H1 (cell line): ENCODE measurements around the gene BCL2. TPM values are rescaled to one million over a fixed set of nuclear protein-coding genes. Genes with fewer than 3 reads are reported as not detected.

Experiments used
- CTCF ChIA-PET: fragments of 300-600 bp; sonication (Branson Sonifier 250); formaldehyde crosslinking; loops from one replicate; lab custom pipeline; 2021; ENCODE audit not compliant: partially characterized antibody; lab: Charles Lee
- POLR2A ChIA-PET: fragments of 300-600 bp; sonication (Branson Sonifier 250); formaldehyde crosslinking; loops from one replicate; lab custom pipeline; 2021; ENCODE audit warnings: inconsistent platforms; ENCODE audit not compliant: partially characterized antibody; lab: Charles Lee
- DNase-seq, 2 experiments: peaks; one replicate each; pipeline versions ENCODE4 v3.0.0 to v3.0.0-alpha.2; 2010 to 2022; ENCODE audit warnings: low spot score in 2 of 2, low read depth in 1 of 2, mixed read lengths in 1 of 2
- FAIRE-seq: peaks from 2 replicates; lab custom pipeline; 2011; peaks lifted over from hg19 to GRCh38; lab: Jason Lieb, UNC
- H2AFZ ChIP-seq: 2 replicates; pipeline ENCODE4 v1.8.1; 2012; ENCODE audit warnings: low read length, inconsistent platforms
- H2AK5ac ChIP-seq: 2 replicates; pipeline ENCODE4 v1.6.1; 2013; ENCODE audit warnings: low read depth, low read length
- H2BK120ac ChIP-seq: replicated peaks from 2 replicates; pipeline ENCODE3; 2013; ENCODE audit warnings: low read depth, low read length, inconsistent platforms
- H2BK12ac ChIP-seq: 2 replicates; pipeline ENCODE4 v1.6.1; 2013; ENCODE audit warnings: low read depth, low read length
- H2BK15ac ChIP-seq: 2 replicates; pipeline ENCODE4 v1.6.1; 2013; ENCODE audit warnings: low read length
- H2BK20ac ChIP-seq: 2 replicates; pipeline ENCODE4 v1.6.1; 2013; ENCODE audit warnings: low read length
- H2BK5ac ChIP-seq: 2 replicates; pipeline ENCODE4 v1.6.1; 2013; ENCODE audit warnings: low read depth, low read length
- H3K14ac ChIP-seq: 2 replicates; pipeline ENCODE4 v1.6.1; 2013; ENCODE audit warnings: inconsistent platforms; ENCODE audit not compliant: insufficient read length
- H3K18ac ChIP-seq: 2 replicates; pipeline ENCODE4 v1.6.1; 2013; ENCODE audit warnings: low read length; ENCODE audit errors: extremely low read depth
- H3K23ac ChIP-seq: 2 replicates; pipeline ENCODE4 v1.6.1; 2013; ENCODE audit warnings: inconsistent platforms; ENCODE audit not compliant: insufficient read length
- H3K23me2 ChIP-seq: 2 replicates; pipeline ENCODE4 v1.6.1; 2013; ENCODE audit warnings: low read depth, low read length
- H3K27ac ChIP-seq: 2 replicates; pipeline ENCODE4 v1.6.1; 2011; ENCODE audit warnings: low read depth, low read length, inconsistent platforms
- H3K27me3 ChIP-seq, 4 experiments: replicated peaks in 1 of 4; 1 replicate in 1 of 4; 2 replicates in 3 of 4; pipeline versions ENCODE4 v1.6.1 to v1.8.1; 2011 to 2013; ENCODE audit warnings: low read length in 3 of 4, mild to moderate bottlenecking in 3 of 4, inconsistent platforms in 2 of 4, mixed read lengths in 2 of 4, moderate library complexity in 1 of 4; ENCODE audit not compliant: control insufficient read depth in 3 of 4, insufficient read depth in 3 of 4; ENCODE audit errors: extremely low read depth in 1 of 4
- H3K36me3 ChIP-seq, 4 experiments: 2 replicates each; pipeline versions ENCODE4 v1.6.1 to v1.8.1; 2011 to 2013; ENCODE audit warnings: mild to moderate bottlenecking in 4 of 4, low read length in 3 of 4, moderate library complexity in 2 of 4, control low read depth in 1 of 4, inconsistent platforms in 1 of 4; ENCODE audit not compliant: insufficient read depth in 4 of 4, control insufficient read depth in 2 of 4
- H3K4ac ChIP-seq: replicated peaks from 2 replicates; pipeline ENCODE3; 2013; ENCODE audit warnings: low read length, low read depth, mixed read lengths, inconsistent platforms; ENCODE audit not compliant: insufficient read length
- H3K4me1 ChIP-seq, 4 experiments: replicated peaks in 1 of 4; 1 replicate in 1 of 4; 2 replicates in 3 of 4; pipeline versions ENCODE4 v1.6.1 to v1.8.1; 2011 to 2013; ENCODE audit warnings: low read length in 3 of 4, inconsistent platforms in 2 of 4, mixed read lengths in 1 of 4; ENCODE audit not compliant: insufficient read depth in 4 of 4, control insufficient read depth in 3 of 4
- H3K4me2 ChIP-seq, 2 experiments: 2 replicates each; pipeline versions ENCODE4 v1.6.1 to v1.8.1; 2011 to 2013; ENCODE audit warnings: low read depth in 2 of 2, low read length in 2 of 2, control low read depth in 1 of 2, inconsistent platforms in 1 of 2, mild to moderate bottlenecking in 1 of 2; ENCODE audit not compliant: insufficient read depth in 1 of 2
- H3K4me3 ChIP-seq, 4 experiments: fragments of 200-600, 300-600 bp in 1 of 4; sonication (generic), shearing (Covaris generic), sonication (Bioruptor Twin) in 1 of 4; 2 replicates each; pipeline versions ENCODE4 v1.5.1 to v1.8.1; 2011 to 2016; ENCODE audit warnings: low read length in 4 of 4, low read depth in 3 of 4, control low read depth in 2 of 4, inconsistent platforms in 2 of 4, mild to moderate bottlenecking in 2 of 4, mixed read lengths in 1 of 4, moderate library complexity in 1 of 4; ENCODE audit not compliant: insufficient read depth in 2 of 4; ENCODE audit errors: extremely low read depth in 1 of 4
- H3K56ac ChIP-seq: replicated peaks from 2 replicates; pipeline ENCODE3; 2013; ENCODE audit warnings: low read depth, mild to moderate bottlenecking, mixed read lengths, low read length, inconsistent platforms; ENCODE audit not compliant: insufficient read length
- H3K79me1 ChIP-seq: 2 replicates; pipeline ENCODE4 v1.6.1; 2013; ENCODE audit warnings: low read depth, low read length, control low read depth
- H3K79me2 ChIP-seq, 2 experiments: 2 replicates each; pipeline versions ENCODE4 v1.6.1 to v1.8.1; 2012 to 2013; ENCODE audit warnings: low read length in 2 of 2, mild to moderate bottlenecking in 2 of 2, inconsistent platforms in 1 of 2; ENCODE audit not compliant: insufficient read depth in 2 of 2, control insufficient read depth in 1 of 2
- H3K9ac ChIP-seq, 4 experiments: replicated peaks in 1 of 4; 1 replicate in 1 of 4; 2 replicates in 3 of 4; pipeline versions ENCODE4 v1.6.1 to v1.8.1; 2011 to 2013; ENCODE audit warnings: low read depth in 3 of 4, low read length in 3 of 4, control low read depth in 2 of 4, mild to moderate bottlenecking in 2 of 4, moderate library complexity in 2 of 4, inconsistent platforms in 1 of 4; ENCODE audit errors: extremely low read depth in 1 of 4
- H3K9me3 ChIP-seq, 2 experiments: 2 replicates each; pipeline versions ENCODE4 v1.6.1 to v1.8.1; 2012 to 2013; ENCODE audit warnings: mild to moderate bottlenecking in 2 of 2, moderate library complexity in 2 of 2, control low read depth in 1 of 2, inconsistent platforms in 1 of 2, low read depth in 1 of 2, low read length in 1 of 2, mixed read lengths in 1 of 2; ENCODE audit not compliant: insufficient read depth in 2 of 2
- H4K20me1 ChIP-seq, 2 experiments: replicated peaks in 1 of 2; 2 replicates each; pipeline versions ENCODE3 to v1.8.1; 2011 to 2013; ENCODE audit warnings: inconsistent platforms in 2 of 2, low read length in 2 of 2, mild to moderate bottlenecking in 1 of 2; ENCODE audit not compliant: insufficient read depth in 2 of 2, control insufficient read depth in 1 of 2
- H4K5ac ChIP-seq: 2 replicates; pipeline ENCODE4 v1.6.1; 2013; ENCODE audit warnings: low read length, low read depth, mixed read lengths, inconsistent platforms; ENCODE audit not compliant: insufficient read length
- H4K8ac ChIP-seq: 2 replicates; pipeline ENCODE4 v1.8.0; 2013; ENCODE audit warnings: mild to moderate bottlenecking, moderate library complexity, low read length, inconsistent platforms; ENCODE audit not compliant: insufficient read depth; ENCODE audit errors: extremely low read depth
- H4K91ac ChIP-seq: replicated peaks from 2 replicates; pipeline ENCODE3; 2013; ENCODE audit warnings: low read length, mixed read lengths, inconsistent platforms; ENCODE audit not compliant: insufficient read length
- RAD21 ChIP-seq, 2 experiments: IDR thresholded peaks in 1 of 2; conservative IDR thresholded peaks in 1 of 2; 2 replicates each; pipeline ENCODE4 v1.6.1; 2011; ENCODE audit warnings: low read depth in 2 of 2, low read length in 2 of 2, improper control_type of control experiment in 1 of 2, inconsistent platforms in 1 of 2, mild to moderate bottlenecking in 1 of 2, moderate library complexity in 1 of 2
- SIX5 ChIP-seq: IDR thresholded peaks from 2 replicates; pipeline ENCODE4 v1.6.1; 2011; ENCODE audit warnings: mild to moderate bottlenecking, low read depth, low read length
- WGBS, 2 experiments: shearing (Covaris generic) in 1 of 2; methylation state at CpG; one replicate each; pipeline versions ENCODE4 v1.1.6 to v1.1.7; 2013 to 2015; ENCODE audit warnings: low lambda C conversion rate in 2 of 2, mixed read lengths in 2 of 2, inconsistent platforms in 1 of 2, low coverage in 1 of 2, missing lambda C conversion rate in 1 of 2; ENCODE audit not compliant: insufficient replicate concordance in 2 of 2, insufficient coverage in 1 of 2, insufficient read length in 1 of 2; ENCODE audit errors: extremely low coverage in 1 of 2, missing lambda C conversion rate in 1 of 2; 5-methylcytosine and 5-hydroxymethylcytosine counted together
- polyA plus RNA-seq, 7 experiments: library from polyadenylated mRNA; depleted of rRNA in 3 of 7; stranded (reverse) in 5 of 7; unstranded in 2 of 7; fragments of >200 nt in 5 of 7; fragments of 200-250 nt in 2 of 7; gene quantifications; 1 replicate in 5 of 7; 2 replicates in 1 of 7; 4 replicates in 1 of 7; pipeline versions ENCODE4 v1.2.1 to v1.2.3, GENCODE V29; 2011 to 2013; ENCODE audit warnings: missing spikeins in 2 of 7, mixed read lengths in 2 of 7
- total RNA-seq: library from RNA; stranded (reverse); fragmentation: NEBNext Ultra II Directional; extraction: Animal tissue kit (Norgen Biotek cat#: 25700); gene quantifications from 2 replicates; pipeline ENCODE4 v1.2.1, GENCODE V29; 2021

Gene BCL2
- total and polyA plus RNA-seq, 2 of the 8 experiments (the other 6 are each of a cell fraction or from before 2014, with no cell fraction given) = 0.59 to 4.5 TPM

DNA sequence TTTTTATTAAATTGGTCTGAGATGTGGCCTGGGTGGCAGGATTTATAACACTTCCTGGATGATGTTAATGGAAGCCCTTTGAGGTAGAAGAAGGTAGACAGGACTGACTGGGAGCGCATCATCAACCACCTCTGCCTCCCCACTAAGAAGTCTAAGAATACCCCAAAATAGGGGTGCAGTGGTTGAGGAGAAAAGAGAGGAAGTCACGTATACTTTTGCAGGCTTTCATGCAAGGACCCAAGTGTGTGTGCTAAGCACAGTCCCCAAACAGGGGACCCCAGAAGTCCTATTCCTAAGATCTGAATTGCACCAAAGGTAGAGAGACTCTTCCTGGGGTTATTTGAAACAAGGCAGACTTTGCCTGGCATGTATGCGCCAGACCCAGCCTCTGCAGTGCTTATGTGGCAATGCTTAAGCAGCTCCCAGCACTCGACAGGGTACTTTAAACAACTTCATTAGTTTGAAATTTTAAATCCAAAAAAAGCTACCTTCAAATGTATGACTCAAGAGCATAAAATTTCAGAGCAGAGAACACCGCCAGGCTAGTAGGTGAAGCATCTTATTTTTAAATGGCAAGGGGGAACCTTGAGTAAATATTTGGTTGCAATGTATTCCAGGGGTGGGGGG lies 35.3 kb downstream of the BCL2 start:
- TF ChIP-seq RAD21 (IDR thresholded peaks at IDR 0.05 in 1 of 2, conservative IDR thresholded peaks at IDR 0.05 in 1 of 2; ENCODE audit: low read depth in 2 of 2, low read length in 2 of 2) (no peak), SIX5 (no peak)
- no peak overlapping the region for H3K18ac ChIP-seq
- no peak overlapping the region for H3K27ac ChIP-seq
- H3K79me2 ChIP-seq = no peaks in the 10 kb centered on the region
- H2BK12ac ChIP-seq = no peak overlapping the region
- no peaks in the 10 kb centered on the region for H4K20me1 ChIP-seq
- H3K23me2 ChIP-seq = no peaks in the 10 kb centered on the region
- no peak overlapping the region for H2BK120ac ChIP-seq
- WGBS, 2 experiments = 87% methylated on average over 5 of the region's 5 CpGs; no CpG with 5 or more reads in 1 of the 2 experiments
- H3K4me1 ChIP-seq = peaks cover 0 to 2% (median 0%) of the 10 kb centered on the region in 4 experiments; a peak in 2 of 7 replicates
- ChIA-PET POLR2A (interaction anchor here (1.0 kb wide), 1 partner anchor 14 kb away, joined by 3 read pairs; no protein-coding TSS in a partner anchor), CTCF (interaction anchor here (1.0 to 1.2 kb wide), 3 partner anchors 20 to 267 kb away, joined by 3 to 4 read pairs (median 3); no protein-coding TSS in a partner anchor)
- no peaks in the 10 kb centered on the region for H3K79me1 ChIP-seq
- H3K4me3 ChIP-seq = no peak overlapping the region
- no peak overlapping the region for H4K5ac ChIP-seq
- H3K23ac ChIP-seq = no peak overlapping the region
- no peak overlapping the region for H2BK15ac ChIP-seq
- no peak overlapping the region for H4K8ac ChIP-seq
- no peak overlapping the region for H3K4ac ChIP-seq
- DNase-seq = peak in 1 of 2 experiments; percentile 27
- H3K4me2 ChIP-seq = no peak overlapping the region
- no peaks in the 10 kb centered on the region for H3K27me3 ChIP-seq
- H3K9ac ChIP-seq = no peak overlapping the region
- no peak overlapping the region for H2AFZ ChIP-seq
- H2AK5ac ChIP-seq = no peak overlapping the region
- H3K9me3 ChIP-seq = no peaks in the 10 kb centered on the region
- no peaks in the 10 kb centered on the region for H3K36me3 ChIP-seq
- no peak overlapping the region for H3K14ac ChIP-seq
- no peak overlapping the region for H4K91ac ChIP-seq
- H2BK5ac ChIP-seq = no peak overlapping the region
- H2BK20ac ChIP-seq = no peak overlapping the region
- FAIRE-seq = no peak
- no peak overlapping the region for H3K56ac ChIP-seq
